GM12878 (cell line): Measurements from ENCODE around the gene PLPP1. TPM values are rescaled to one million over a fixed set of nuclear protein-coding genes. Genes with fewer than 3 reads are reported as not detected.

Experiments
- ATAC-seq: fragments of 200-7000 bp; cut with Tn5 transposase; 3 replicates; pipeline ENCODE4 v1.9.1; 2020; ENCODE audit warnings: mild to moderate bottlenecking, moderate library complexity
- BruUV-seq: library from RNA; stranded (reverse); fragments of 400-500 nt; replicated peaks from 2 replicates; lab custom pipeline; 2021; lab: Mats Ljungman, UMichigan
- CTCF ChIA-PET: fragments of 300-600 bp; sonication (Branson Sonifier 250); formaldehyde crosslinking; extraction: SDS; loops from one replicate; lab custom pipeline; 2021; ENCODE audit warnings: inconsistent platforms; lab: Yijun Ruan, JAX
- POLR2A ChIA-PET: fragments of 350-600 bp; formaldehyde crosslinking; extraction: SDS; loops from one replicate; lab custom pipeline; 2021; ENCODE audit warnings: inconsistent platforms; lab: Charles Lee
- RAD21 ChIA-PET: fragments of 300-600 bp; sonication (Branson Sonifier 250); formaldehyde crosslinking; loops from one replicate; lab custom pipeline; 2023; ENCODE audit warnings: antibody characterized with exemption; ENCODE audit not compliant: unreplicated experiment; lab: Charles Lee
- SMC1A ChIA-PET: fragments of 300-600 bp; sonication (Branson Sonifier 250); formaldehyde crosslinking; loops from one replicate; lab custom pipeline; 2023; ENCODE audit not compliant: unreplicated experiment, uncharacterized antibody; lab: Charles Lee
- DNase-seq: peaks from one replicate; pipeline ENCODE4 v3.0.0-alpha.2; 2011; ENCODE audit warnings: low read depth, low spot score
- FAIRE-seq: peaks from 3 replicates; lab custom pipeline; 2011; peaks lifted over from hg19 to GRCh38; lab: Jason Lieb, UNC
- H2AFZ ChIP-seq: 2 replicates; pipeline ENCODE4 v1.6.0; 2011; ENCODE audit warnings: low read depth, low read length, control low read depth; ENCODE audit not compliant: control insufficient read depth
- H3K27ac ChIP-seq: 2 replicates; pipeline ENCODE4 v1.5.1; 2011; ENCODE audit warnings: control low read depth; ENCODE audit not compliant: control insufficient read depth, insufficient read depth
- H3K27me3 ChIP-seq, 2 experiments: replicated peaks in 1 of 2; 2 replicates each; pipeline versions ENCODE4 v1.6.0 to v1.6.1; 2011; ENCODE audit warnings: low read length in 1 of 2; ENCODE audit not compliant: control insufficient read depth in 2 of 2, insufficient read depth in 2 of 2
- H3K36me3 ChIP-seq, 2 experiments: 2 replicates each; pipeline ENCODE4 v1.5.1; 2011; ENCODE audit warnings: low read length in 1 of 2; ENCODE audit not compliant: control insufficient read depth in 2 of 2, insufficient read depth in 2 of 2
- H3K4me1 ChIP-seq: 2 replicates; pipeline ENCODE4 v1.6.1; 2011; ENCODE audit warnings: mild to moderate bottlenecking, low read length, moderate library complexity, mixed read lengths; ENCODE audit not compliant: control insufficient read depth, insufficient read depth
- H3K4me2 ChIP-seq: 2 replicates; pipeline ENCODE4 v1.6.0; 2011; ENCODE audit warnings: control low read depth; ENCODE audit not compliant: control insufficient read depth, insufficient read depth
- H3K4me3 ChIP-seq: fragments of 200-600 bp; sonication (generic); 2 replicates; pipeline ENCODE4 v1.5.1; 2016
- H3K79me2 ChIP-seq: 2 replicates; pipeline ENCODE4 v1.6.0; 2011; ENCODE audit warnings: low read length; ENCODE audit not compliant: control insufficient read depth, insufficient read depth
- H3K9ac ChIP-seq: 2 replicates; pipeline ENCODE4 v1.8.0; 2011; ENCODE audit warnings: low read length, control low read depth, mixed read lengths; ENCODE audit not compliant: control insufficient read depth, insufficient read depth
- H3K9me3 ChIP-seq: replicated peaks from 3 replicates; pipeline ENCODE4 v1.5.1; 2011; ENCODE audit warnings: mild to moderate bottlenecking, low read length; ENCODE audit not compliant: control insufficient read depth, insufficient read depth
- H4K20me1 ChIP-seq: 2 replicates; pipeline ENCODE4 v1.6.0; 2011; ENCODE audit not compliant: control insufficient read depth, insufficient read depth
- BACH1 ChIP-seq: fragments of 450-650 bp; IDR thresholded peaks from 2 replicates; pipeline ENCODE4 v1.6.1; 2017; ENCODE audit warnings: mild to moderate bottlenecking, borderline replicate concordance
- DPF2 ChIP-seq: fragments of 450-650 bp; IDR thresholded peaks from 2 replicates; pipeline ENCODE4 v1.6.1; 2017; ENCODE audit warnings: mild to moderate bottlenecking
- FOXK2 ChIP-seq: fragments of 450-650 bp; IDR thresholded peaks from 2 replicates; pipeline ENCODE4 v1.6.1; 2017; ENCODE audit warnings: mild to moderate bottlenecking, moderate library complexity
- IKZF2 ChIP-seq, 2 experiments: fragments of 450-650 bp; IDR thresholded peaks; 2 replicates each; pipeline ENCODE4 v1.6.1; 2017; ENCODE audit warnings: mild to moderate bottlenecking in 2 of 2, moderate library complexity in 2 of 2
- MXI1 ChIP-seq: fragments of 150-350 bp; IDR thresholded peaks from 2 replicates; pipeline ENCODE4 v1.6.1; 2011; ENCODE audit warnings: low read depth, mild to moderate bottlenecking, inconsistent platforms, low read length, improper control_type of control experiment
- MYB ChIP-seq: fragments of 150-350 bp; IDR thresholded peaks from 2 replicates; pipeline ENCODE4 v1.6.1; 2014; ENCODE audit warnings: mild to moderate bottlenecking, low read depth, low read length, borderline replicate concordance
- PAX5 ChIP-seq: IDR thresholded peaks from 2 replicates; pipeline ENCODE4 v1.6.1; 2011; ENCODE audit warnings: low read depth, low read length, borderline replicate concordance
- PML ChIP-seq: IDR thresholded peaks from 2 replicates; pipeline ENCODE4 v1.6.1; 2012; ENCODE audit warnings: low read length, inconsistent platforms
- POLR2AphosphoS2 ChIP-seq: IDR thresholded peaks from 2 replicates; pipeline ENCODE4 v1.6.1; 2011; ENCODE audit warnings: low read depth, mild to moderate bottlenecking, low read length, improper control_type of control experiment, moderate library complexity
- SIN3A ChIP-seq: IDR thresholded peaks from 2 replicates; pipeline ENCODE4 v1.6.1; 2012; ENCODE audit warnings: low read depth, low read length, improper control_type of control experiment
- SMAD5 ChIP-seq: IDR thresholded peaks from 2 replicates; pipeline ENCODE4 v1.6.1; 2016; ENCODE audit warnings: antibody characterized with exemption, low read depth
- TAF1 ChIP-seq: IDR thresholded peaks from 2 replicates; pipeline ENCODE4 v1.6.1; 2011; ENCODE audit warnings: mild to moderate bottlenecking, low read depth, low read length, borderline replicate concordance
- TCF12 ChIP-seq: IDR thresholded peaks from 2 replicates; pipeline ENCODE4 v1.6.1; 2011; ENCODE audit warnings: low read depth, mild to moderate bottlenecking, low read length
- ZBED1 ChIP-seq: IDR thresholded peaks from 2 replicates; pipeline ENCODE4 v1.6.1; 2016; ENCODE audit warnings: borderline replicate concordance
- ZNF207 ChIP-seq: fragments of 450-650 bp; IDR thresholded peaks from 2 replicates; pipeline ENCODE4 v1.6.1; 2014; ENCODE audit warnings: antibody characterized with exemption, mild to moderate bottlenecking, borderline replicate concordance
- ZZZ3 ChIP-seq: IDR thresholded peaks from 2 replicates; pipeline ENCODE4 v1.6.1; 2011; ENCODE audit warnings: low read depth; ENCODE audit not compliant: control insufficient read depth, insufficient read length
- WGBS: methylation state at CpG from one replicate; pipeline ENCODE4 v1.1.6; 2016; ENCODE audit warnings: low lambda C conversion rate; ENCODE audit not compliant: insufficient replicate concordance, insufficient coverage; ENCODE audit errors: missing lambda C conversion rate; 5-methylcytosine and 5-hydroxymethylcytosine counted together
- in situ Hi-C: fragments of 300-500 bp; cut with MboI; formaldehyde crosslinking; loops from 9 replicates; pipeline ENCODE4 v1.14.3; 2018; ENCODE audit warnings: mixed read lengths
- intact Hi-C: fragments of 100-400 bp; cut with micrococcal nuclease; formaldehyde crosslinking; loops from one replicate; pipeline ENCODE4 v1.14.2; 2022; ENCODE audit not compliant: unreplicated experiment
- polyA plus RNA-seq, 11 experiments: library from polyadenylated mRNA; depleted of rRNA in 4 of 11; unstranded in 6 of 11; stranded (reverse) in 5 of 11; fragments of >200 nt; fragmentation: Nextera tagmentation in 4 of 11; fragmentation: Illumina TruSeq in 1 of 11; extraction: Ambion mirVana in 4 of 11; extraction: Trizol in 1 of 11; gene quantifications; 1 replicate in 1 of 11; 2 replicates in 10 of 11; pipeline versions ENCODE4 v1.2.1 to v1.2.3, GENCODE V29; 2011 to 2016; ENCODE audit warnings: inconsistent platforms in 2 of 11, missing spikeins in 2 of 11, low read depth in 1 of 11
- total RNA-seq, 4 experiments: library from RNA; depleted of rRNA in 3 of 4; stranded (reverse); fragments of >200 nt in 3 of 4; fragmentation: Illumina TruSeq in 1 of 4; extraction: Trizol in 1 of 4; gene quantifications; 2 replicates each; pipeline versions ENCODE4 v1.2.1 to v1.2.3, GENCODE V29; 2013 to 2021
- TF ChIP-seq, protein P1 (sequence below): fragments of 450-650 bp; formaldehyde crosslinking; IDR thresholded peaks from 2 replicates; pipeline ENCODE4 v1.4.0; 2020; ENCODE audit warnings: mild to moderate bottlenecking, moderate library complexity
- TF ChIP-seq, protein P2 (sequence below): fragments of 450-650 bp; IDR thresholded peaks from 2 replicates; pipeline ENCODE4 v1.6.1; 2017; ENCODE audit warnings: borderline replicate concordance

Gene PLPP1
- total and polyA plus RNA-seq, 10 of the 15 experiments (the other 5 are each of a cell fraction or from before 2014, with no cell fraction given): 3.0 to 11.3 (median 8.1) TPM

DNA sequence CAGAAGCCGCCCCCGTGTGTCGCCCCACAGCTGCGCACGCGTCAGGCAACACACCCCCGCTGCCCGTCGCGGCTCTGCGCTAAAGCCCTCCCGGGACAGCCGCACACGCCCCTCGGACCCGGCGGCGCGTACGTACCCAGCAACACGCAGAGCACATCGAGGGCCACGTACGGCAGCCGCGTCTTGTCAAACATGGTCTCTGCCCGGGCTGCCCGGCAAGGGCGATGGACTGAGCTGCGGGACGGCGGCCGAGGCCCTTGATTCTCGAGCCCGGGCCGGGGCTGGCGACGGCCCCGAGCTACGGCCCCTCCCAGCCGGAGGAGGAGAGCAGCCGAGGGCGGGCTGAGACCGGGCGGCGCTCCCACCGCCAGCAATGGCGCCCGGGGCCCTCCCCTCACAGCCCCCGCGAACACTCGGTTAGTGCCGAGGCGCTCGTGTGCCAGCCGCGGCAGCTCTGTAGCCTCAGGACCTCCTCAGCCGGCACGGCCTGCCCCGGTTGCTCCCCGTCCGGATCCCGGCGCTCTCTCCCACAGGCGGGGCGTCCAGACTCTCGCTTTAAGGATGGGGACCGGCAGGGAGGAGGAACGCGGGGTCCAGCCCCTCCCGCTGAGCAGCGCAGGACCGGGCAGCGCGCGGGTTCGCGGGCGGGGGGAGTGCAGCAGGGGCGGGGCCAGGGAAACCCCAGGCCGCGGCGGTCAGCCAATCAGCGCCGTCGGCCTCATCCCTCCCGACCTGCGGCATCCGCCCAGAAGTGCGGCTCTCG is at the start of gene PLPP1 (continued):
- TF ChIP-seq ZNF207: no peak
- TF ChIP-seq SMAD5: 0 out of 2 replicates have a peak, but pooled peaks have one; percentile 45
- 0 out of 2 replicates have a peak, but pooled peaks have one; percentile 47 for TF ChIP-seq DPF2
- TF ChIP-seq POLR2AphosphoS2: no peak
- peak; percentile 28; the same call in 1 of the 2 replicates for TF ChIP-seq BACH1
- TF ChIP-seq SIN3A: no peak
- TF ChIP-seq MXI1: peak; percentile 39; the same call in 1 of the 2 replicates
- TF ChIP-seq, protein P1, sequence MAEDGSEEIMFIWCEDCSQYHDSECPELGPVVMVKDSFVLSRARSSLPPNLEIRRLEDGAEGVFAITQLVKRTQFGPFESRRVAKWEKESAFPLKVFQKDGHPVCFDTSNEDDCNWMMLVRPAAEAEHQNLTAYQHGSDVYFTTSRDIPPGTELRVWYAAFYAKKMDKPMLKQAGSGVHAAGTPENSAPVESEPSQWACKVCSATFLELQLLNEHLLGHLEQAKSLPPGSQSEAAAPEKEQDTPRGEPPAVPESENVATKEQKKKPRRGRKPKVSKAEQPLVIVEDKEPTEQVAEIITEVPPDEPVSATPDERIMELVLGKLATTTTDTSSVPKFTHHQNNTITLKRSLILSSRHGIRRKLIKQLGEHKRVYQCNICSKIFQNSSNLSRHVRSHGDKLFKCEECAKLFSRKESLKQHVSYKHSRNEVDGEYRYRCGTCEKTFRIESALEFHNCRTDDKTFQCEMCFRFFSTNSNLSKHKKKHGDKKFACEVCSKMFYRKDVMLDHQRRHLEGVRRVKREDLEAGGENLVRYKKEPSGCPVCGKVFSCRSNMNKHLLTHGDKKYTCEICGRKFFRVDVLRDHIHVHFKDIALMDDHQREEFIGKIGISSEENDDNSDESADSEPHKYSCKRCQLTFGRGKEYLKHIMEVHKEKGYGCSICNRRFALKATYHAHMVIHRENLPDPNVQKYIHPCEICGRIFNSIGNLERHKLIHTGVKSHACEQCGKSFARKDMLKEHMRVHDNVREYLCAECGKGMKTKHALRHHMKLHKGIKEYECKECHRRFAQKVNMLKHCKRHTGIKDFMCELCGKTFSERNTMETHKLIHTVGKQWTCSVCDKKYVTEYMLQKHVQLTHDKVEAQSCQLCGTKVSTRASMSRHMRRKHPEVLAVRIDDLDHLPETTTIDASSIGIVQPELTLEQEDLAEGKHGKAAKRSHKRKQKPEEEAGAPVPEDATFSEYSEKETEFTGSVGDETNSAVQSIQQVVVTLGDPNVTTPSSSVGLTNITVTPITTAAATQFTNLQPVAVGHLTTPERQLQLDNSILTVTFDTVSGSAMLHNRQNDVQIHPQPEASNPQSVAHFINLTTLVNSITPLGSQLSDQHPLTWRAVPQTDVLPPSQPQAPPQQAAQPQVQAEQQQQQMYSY (CRISPR knock-in tag): no peak
- TF ChIP-seq PML: no peak

DNA sequence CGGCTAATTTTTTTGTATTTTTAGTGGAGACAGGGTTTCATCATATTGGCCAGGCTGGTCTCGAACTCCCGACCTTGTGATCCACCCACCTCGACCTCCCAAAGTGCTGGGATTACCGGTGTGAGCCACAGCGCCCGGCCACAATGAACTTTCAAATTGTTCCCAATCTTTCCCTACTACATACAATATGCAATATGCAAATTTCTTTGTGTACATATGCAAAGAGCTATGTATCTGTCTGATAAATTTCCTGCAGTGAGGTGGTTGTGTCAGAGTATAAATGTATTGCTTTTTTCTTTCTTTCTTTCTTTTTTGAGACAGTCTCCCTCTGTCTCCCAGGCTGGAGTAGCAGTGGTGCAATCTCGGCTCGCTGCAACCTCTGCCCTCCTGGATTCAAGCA is 48.8 kb upstream of the PLPP1 start:
- intact Hi-C loops: no loop called here
- RAD21 ChIA-PET: no interaction called here
- TF ChIP-seq IKZF2 (IDR thresholded peaks at IDR 0.05) (no peak), FOXK2 (no peak), MYB (no peak), TCF12 (no peak), PAX5 (no peak), ZBED1 (no peak), TAF1 (no peak), ZZZ3 (no peak)
- TF ChIP-seq, protein P2, sequence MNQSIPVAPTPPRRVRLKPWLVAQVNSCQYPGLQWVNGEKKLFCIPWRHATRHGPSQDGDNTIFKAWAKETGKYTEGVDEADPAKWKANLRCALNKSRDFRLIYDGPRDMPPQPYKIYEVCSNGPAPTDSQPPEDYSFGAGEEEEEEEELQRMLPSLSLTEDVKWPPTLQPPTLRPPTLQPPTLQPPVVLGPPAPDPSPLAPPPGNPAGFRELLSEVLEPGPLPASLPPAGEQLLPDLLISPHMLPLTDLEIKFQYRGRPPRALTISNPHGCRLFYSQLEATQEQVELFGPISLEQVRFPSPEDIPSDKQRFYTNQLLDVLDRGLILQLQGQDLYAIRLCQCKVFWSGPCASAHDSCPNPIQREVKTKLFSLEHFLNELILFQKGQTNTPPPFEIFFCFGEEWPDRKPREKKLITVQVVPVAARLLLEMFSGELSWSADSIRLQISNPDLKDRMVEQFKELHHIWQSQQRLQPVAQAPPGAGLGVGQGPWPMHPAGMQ: no peak

More for the DNA sequence above, 48.8 kb upstream of the PLPP1 start:
- Histone ChIP-seq H3K36me3 (no peaks in the 10 kb centered on the region), H3K4me1 (no peaks in the 10 kb centered on the region; the same call in 1 of the 2 replicates), H2AFZ (no peak overlapping the region), H3K4me2 (no peak overlapping the region), H3K9ac (no peak overlapping the region), H3K4me3 (no peak overlapping the region), H3K79me2 (no peaks in the 10 kb centered on the region), H4K20me1 (no peaks in the 10 kb centered on the region), H3K27me3 (no peaks in the 10 kb centered on the region), H3K27ac (no peak overlapping the region), H3K9me3 (no peaks in the 10 kb centered on the region)
- ChIA-PET CTCF (no interaction called here), SMC1A (no interaction called here), POLR2A (no interaction called here)
- in situ Hi-C loops: no loop called here
- ATAC-seq (no peak), DNase-seq (no peak), FAIRE-seq (no peak)
- 89% methylated on average over 9 of the region's 9 CpGs for WGBS
- BruUV-seq: no TSS peak
